GM03348 (cell line): ENCODE measurements around the gene RIMKLB.

Experiments
- DNase-seq: peaks from one replicate; pipeline ENCODE4 v3.0.0; 2012; ENCODE audit warnings: low spot score

Gene RIMKLB, protein sequence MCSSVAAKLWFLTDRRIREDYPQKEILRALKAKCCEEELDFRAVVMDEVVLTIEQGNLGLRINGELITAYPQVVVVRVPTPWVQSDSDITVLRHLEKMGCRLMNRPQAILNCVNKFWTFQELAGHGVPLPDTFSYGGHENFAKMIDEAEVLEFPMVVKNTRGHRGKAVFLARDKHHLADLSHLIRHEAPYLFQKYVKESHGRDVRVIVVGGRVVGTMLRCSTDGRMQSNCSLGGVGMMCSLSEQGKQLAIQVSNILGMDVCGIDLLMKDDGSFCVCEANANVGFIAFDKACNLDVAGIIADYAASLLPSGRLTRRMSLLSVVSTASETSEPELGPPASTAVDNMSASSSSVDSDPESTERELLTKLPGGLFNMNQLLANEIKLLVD

DNA sequence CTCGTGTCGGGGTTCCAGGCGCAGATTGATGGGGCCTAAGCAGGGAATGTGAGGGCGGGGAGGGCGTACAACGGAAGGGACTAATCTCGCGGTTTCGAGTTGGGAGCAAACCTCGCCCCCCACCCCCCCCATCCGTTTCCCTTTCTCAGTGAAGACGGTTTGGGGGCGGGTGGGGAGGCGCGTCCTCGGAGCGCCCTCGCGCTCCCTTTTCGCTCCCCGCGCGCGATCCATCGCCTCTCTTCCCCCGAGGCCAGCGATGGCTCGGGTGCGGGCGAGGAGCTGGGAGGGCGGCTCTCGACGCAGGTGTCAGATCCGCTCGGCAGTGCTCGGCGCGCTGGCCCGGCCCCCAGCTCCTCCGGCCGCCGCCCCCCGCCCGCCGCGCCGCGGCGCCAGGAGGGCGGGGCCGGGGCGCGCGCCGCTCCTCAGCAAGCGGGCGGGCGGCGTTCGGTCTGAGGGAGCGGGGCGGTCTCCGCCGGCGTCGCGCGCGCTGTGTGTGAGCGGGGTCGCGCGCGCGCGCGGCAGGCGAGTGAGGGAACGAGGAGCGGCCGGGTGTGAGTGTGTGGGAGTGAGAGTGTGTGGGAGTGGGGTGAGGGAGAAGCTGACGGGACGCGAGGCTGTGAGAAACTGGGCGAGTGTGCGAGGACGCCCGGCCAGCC is at the start of gene RIMKLB:
RIMKLB (plus strand) TSS at position 516 of the 656 bp plus-strand sequence. CDS start 15,876 bp downstream, outside the sequence.
- peak; percentile 93 for DNase-seq

DNA sequence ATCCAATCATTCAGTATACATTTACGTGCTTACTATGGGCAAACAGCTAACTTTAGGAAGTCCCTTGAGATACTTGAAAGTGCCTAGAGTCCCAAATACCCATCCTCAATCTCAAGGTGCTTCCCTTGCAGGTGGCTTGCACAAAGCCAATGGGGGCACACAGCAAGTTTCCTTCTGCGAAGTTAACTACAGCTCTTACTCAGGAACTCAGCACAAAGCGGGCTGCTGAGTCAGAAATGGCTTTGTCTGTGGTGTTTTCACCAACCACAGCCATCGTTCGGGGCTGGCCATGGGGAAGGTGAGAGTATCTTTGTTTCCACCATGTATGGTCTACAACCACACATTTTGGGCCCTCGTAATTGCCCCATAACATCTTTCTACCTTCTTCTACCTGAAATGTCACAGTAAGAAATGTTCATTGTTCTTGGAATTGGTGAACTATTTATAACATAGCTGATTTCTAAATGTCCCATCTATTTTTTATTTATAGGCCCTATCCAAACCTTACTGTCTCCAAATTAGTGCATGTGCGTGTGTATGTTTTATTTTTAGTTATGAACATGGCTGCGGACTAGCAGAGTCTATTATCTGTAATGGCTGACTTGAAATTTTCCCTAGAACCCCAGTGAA is 49.1 kb upstream of the RIMKLB start:
- DNase-seq: no peak

DNA sequence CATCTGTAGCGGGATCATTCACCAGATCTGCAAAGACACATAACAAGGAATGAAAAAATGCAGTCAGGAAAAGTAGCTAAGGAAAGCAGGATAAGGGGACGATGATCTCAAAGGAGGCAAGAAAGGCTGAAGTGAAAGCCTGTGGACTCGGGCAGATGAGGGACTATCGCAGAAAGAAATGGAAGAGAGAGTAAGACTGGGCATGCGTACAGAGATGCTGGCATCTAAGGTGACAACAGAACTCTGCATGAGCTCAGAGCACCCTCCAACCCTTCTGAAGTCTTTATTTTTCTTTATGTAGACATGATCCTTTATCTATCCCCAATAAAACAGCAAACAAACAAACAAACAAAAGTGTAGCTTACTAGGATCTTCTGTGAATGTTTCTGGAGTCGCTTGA is 42.4 kb upstream of the RIMKLB start:
- DNase-seq: no peak

DNA sequence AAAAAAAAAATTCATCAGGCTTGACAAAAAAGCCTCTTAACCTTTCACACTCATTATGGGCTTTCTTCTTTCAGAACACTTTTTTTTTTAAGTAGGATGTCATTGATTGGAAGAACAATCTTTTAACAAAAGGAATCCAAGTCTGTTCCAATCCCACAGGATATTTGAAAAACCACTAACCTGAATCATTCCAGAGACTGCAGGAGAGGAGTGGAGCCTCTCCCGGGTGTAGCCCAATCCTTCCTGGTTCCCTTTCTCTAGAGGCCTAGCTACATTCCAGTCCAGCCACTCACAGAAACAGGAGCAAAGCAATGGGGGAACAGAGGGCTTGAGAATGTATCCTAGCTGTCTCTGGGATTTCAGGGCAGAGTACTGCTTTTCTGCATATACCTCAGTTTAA is 39.4 kb upstream of the RIMKLB start:
- peak; percentile 88 for DNase-seq

DNA sequence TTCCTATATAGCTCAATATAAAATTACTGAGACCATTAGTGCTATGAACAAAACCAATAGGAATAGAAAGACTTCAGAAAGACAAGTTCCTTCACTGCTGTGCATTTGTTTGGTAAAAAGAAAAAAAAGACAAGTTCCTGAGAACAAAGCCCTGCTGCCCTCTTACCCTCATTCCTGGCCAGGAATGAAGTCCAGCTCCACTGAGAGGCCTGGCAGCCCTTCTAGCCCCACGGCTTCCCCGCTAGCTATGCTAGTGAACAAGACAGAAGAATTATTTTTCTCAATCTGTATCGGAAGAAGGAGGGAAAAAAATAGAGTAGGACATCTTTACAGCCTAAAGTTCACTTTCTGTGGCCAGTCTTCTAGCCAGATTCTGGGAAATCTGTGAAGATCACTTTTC is 36.8 kb upstream of the RIMKLB start:
- DNase-seq: no peak

DNA sequence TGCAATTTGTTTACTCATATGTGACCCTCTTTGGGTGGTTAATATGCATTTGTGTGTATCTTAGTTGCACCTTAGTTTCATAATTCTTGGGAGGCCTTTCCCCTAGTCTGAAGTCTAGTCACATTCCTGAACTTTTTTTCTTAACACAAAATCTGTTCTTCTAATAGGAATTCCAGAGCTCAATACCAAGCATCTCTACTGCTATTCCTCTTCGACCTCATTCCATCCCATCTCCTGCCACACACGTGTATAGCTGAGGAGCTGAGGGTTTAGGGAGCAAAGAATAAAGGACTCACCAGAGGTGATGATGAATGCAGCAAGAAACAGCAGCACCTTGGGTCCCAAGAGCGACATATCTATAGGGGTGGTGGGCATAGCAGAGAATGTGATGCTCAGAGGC is 36.0 kb upstream of the RIMKLB start:
- no peak for DNase-seq

DNA sequence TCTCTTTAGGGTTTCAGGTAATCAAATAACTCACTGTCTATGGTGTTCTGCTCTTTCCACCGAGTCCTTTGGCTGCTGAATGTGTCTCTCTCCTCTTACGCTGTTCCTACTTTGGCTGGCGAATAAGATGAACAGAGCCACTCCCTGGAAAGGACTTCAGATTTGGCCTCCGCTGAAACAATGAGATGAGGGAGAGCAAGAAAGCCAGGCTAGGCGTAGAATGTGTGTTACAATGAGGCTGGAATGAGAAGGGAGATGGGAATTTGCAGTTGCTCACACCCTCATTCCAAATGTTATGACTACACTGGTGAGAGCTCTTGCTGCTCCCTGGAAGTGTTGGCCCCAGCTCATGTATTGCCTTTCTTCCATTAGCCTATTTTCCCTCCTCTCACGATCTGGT is 35.2 kb upstream of the RIMKLB start, which contains the start of gene MFAP5:
MFAP5 (minus strand) TSS at position 234 of the 400 bp plus-strand sequence. CDS start 722 bp downstream, outside the sequence.
- DNase-seq: peak; percentile 78

DNA sequence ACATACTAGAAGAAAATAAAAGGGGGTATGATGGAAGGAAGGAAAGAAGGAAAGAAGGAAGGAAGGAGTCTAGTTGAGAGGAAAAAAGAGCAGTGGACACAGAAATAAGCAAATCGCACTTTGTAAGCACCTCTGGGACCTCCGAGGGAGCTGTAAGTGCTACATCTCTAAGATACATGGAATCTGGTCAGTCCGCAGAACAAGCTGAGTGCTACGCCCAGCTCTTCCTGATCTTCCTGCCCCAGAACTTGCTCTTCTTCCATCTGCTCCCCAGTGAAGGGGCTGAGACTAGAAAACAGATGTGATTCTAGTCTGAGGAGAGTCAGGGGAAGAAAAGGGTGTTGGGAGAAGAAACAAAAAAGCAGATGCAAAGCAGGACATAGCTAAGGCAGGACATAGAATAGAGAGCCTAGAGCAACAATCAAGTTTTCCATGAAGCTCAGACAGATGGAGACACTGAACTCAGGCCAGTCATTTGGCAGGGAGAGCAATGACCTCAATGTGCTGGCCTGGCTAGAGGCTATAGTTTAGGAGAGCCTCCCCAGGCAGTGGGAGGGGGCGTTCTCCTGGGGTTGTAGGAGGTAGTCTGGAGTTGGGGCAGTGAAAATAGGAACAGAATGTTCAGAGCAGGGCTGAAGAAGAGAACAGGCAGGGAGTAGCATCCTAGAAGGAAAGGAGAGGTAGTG is 33.4 kb upstream of the RIMKLB start:
- DNase-seq: no peak

DNA sequence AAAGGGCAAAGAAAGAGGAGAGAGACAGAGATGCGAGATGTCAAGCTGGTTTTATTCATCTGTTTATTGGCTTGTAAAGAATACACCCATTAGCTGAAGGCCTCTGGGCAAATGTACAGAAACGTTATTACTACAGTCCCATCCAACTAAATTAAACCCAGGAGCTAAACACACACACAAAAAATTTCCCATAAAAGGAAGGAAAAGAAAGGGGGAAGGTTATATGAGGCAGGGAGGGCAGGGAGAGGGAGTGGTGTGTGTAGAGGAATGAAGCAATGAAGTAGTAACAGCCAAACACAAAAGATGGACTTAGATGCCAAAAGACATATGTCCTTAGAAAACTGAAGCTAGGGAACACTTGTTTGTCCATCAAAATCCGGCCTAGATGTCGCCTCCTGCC is 32.0 kb upstream of the RIMKLB start:
- no peak for DNase-seq

DNA sequence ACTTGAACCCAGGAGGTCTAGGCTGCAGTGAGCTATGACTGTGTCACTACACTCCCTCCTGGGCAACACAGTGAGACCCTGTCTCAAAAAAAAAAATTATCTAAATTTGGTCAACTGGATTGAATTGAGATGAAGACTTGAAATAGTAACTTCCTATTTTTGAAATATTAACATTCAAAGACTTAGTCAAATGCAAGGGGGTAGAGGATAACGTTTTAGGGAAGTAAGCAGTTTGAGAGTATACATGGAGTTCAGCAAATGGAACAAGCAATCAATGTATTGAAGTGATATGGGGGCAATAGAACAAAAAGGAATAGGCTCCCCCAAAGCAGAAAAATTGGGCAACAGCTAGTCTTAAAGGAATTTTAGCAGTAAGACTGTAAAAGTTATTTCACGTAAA is 30.5 kb upstream of the RIMKLB start:
- DNase-seq: no peak

DNA sequence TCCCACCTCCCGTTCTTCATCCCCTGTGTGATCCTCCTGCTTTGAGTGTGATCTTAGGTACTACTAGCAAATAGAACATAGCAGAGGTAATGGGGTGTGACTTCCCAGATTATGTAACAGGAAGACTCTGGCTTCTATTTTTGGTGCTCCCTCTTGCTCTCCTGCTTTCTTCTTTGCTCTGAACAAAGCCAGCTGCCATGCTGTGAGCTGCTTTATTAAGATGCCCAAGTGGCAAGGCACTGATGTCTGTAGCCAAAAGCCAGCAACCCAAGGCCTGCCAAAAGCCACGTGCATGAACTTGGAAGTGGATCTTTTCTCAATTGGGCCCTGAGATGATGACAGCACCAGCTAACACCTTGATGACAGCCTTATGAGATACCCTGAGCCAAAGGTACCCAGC is 29.4 kb upstream of the RIMKLB start:
- DNase-seq: no peak

DNA sequence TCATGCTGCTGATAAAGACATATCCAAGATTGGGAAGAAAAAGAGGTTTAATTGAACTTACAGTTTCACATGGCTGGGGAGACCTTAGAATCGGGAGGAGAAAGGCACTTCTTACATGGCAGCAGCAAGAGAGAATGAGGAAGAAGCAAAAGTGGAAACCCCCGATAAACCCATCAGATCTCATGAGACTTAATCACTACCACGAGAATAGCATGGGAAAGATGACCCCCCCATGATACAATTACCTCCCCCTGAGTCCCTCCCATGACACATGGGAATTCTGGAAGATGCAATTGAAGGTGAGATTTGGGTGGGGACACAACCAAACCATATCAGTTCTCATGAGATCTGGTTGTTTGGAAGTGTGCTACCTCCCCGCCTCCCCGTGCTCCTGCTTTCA is 25.4 kb upstream of the RIMKLB start:
- DNase-seq: no peak

DNA sequence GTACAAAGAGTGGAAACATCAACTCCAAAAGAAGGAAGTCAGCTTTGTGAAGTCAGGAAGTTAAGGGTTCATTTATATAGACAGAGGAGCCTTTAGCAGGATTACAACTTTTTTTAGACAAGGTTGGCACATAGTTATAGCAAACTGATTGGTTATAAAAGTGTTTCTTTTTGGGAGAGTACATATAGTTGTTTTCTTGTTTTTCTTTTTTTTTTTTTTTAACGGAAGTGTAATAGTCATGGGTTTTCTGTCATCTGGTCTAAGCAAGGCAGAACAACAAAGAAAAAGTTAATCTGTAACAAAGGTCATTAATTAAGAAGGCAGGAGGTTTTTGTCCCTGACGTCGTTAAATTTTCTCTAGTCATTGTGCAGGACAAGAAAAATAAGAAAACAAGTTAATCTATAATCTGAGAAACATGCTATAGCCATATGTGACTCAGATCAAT is 22.2 kb upstream of the RIMKLB start:
- no peak for DNase-seq

DNA sequence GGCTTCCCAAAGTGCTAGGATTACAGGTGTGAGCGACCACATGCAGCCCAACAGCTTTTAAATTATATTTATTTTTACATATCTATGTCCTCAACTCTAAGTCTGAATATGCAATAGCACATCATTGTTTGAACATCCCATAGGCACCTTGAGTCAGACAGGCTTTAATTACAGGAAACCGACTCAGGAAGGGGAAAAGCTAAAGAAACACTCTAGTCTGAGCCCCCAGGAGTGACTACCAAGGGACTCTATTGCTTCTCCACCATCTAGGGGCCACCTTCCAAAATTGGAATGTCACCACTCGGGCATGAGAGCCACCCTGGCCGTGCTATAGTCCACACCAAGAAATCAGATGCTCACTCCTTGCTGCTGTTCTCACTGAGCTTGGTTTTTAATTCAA is 21.1 kb upstream of the RIMKLB start:
- no peak for DNase-seq

DNA sequence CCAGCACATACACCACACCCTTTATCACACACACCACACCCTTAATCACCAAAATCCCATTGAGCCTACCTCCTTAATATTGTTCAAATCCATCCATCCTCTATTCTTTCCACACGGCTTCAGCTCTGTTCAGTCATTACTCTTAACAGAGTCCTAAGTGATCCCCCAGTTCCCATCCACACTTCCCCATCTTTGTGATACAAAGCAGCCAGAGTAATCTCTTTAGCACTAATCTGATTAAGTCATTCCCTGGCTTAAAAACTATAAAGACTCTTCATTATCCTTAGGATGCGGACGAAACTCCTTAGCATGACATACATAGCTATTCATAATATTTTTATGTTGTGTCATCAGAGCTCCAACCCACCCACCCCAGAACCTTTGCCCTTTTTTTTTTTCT is 20.4 kb upstream of the RIMKLB start:
- no peak for DNase-seq

DNA sequence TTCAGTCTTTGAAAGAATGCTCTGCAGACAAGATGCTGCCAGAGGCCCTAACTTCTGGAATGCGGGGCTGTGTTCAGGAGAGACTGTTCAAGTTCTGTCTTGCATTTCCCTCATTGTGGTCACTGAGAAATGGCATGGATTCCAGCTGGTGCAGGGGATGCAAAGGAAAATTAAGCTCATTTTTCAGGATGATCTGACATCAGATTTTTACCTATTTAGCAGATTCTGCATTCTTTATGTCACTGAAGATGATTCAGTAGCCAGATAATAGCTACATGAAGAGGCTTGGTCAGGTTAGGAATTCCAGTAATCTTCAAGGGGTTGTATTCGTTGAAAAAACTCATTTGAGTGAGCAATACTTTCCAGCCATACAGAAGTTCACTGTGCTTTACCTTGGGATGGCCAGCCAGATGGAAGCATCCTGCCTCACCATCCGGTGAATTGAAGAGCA is 19.1 kb upstream of the RIMKLB start:
- peak; percentile 54 for DNase-seq

DNA sequence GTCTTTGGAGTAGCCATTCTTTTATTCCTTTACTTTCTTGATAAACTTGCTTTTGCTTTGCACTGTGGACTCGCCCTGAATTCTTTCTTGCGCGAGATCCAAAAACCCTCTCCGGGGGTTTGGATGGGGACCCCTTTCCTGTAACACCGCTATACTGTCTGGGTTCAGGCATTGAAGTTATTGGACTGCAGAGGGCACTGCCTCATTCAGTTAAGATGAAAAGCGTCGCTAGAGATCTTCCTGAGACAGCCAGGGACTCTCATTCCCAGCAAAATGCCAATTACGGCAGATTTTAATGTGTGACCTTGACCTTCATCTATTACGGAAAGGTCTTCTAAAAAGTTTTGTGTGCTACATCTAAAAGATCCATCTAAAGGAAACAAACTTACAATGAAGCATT is 17.3 kb upstream of the RIMKLB start:
- DNase-seq: no peak

DNA sequence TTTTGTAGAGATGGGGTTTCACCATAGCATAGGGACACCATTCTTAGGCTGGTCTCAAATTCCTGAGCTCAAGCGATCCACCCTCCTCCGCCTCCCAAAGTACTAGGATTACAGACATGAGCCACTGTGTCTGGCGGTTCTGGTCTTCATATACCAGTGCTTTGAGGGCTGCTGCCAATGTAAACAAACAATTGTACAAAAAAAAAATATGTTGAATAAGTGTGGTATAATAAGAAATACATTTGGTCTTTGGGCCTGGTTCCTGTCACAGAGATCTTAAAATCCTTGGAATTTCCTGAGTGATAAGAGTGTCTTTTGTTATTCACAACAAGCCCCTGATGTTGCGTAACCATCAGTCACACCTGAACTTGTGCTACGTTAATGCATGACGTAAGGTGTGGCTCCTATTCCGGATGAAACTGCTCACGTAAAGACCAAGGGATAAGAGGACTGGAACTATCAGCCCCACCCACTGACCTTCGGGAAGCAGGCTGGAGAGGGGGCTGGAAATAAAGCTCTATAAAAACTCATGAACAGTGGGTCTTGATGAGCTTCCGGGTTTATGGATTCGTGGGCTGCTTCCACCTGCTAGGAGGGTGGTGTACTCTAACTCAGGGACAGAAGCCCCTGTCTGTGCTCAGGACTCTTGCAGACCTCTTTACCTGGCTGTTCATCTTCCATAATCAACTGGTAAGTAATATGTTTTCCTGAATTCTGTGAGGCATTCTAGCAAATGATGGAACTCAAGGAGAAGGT is 16.5 kb upstream of the RIMKLB start:
- no peak for DNase-seq

DNA sequence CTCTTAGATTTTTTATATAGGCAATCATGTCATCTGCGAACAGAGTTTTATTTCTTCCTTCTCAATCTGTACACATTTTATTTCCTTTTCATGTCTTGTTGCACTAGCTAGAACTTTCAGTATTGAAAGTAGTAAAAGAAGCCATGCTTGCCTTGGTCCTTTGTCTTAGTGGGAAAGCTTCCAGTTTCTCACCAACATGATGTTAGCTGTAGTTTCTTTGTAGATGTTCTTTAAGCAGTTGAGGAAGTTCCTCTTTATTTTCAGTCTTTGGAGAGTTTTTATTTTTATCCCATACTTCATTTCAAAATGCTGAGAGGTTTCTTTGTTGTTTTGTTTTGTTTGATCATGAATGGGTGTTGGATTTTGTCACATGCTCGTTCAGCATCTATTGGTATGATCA is 12.7 kb upstream of the RIMKLB start:
- DNase-seq: no peak

DNA sequence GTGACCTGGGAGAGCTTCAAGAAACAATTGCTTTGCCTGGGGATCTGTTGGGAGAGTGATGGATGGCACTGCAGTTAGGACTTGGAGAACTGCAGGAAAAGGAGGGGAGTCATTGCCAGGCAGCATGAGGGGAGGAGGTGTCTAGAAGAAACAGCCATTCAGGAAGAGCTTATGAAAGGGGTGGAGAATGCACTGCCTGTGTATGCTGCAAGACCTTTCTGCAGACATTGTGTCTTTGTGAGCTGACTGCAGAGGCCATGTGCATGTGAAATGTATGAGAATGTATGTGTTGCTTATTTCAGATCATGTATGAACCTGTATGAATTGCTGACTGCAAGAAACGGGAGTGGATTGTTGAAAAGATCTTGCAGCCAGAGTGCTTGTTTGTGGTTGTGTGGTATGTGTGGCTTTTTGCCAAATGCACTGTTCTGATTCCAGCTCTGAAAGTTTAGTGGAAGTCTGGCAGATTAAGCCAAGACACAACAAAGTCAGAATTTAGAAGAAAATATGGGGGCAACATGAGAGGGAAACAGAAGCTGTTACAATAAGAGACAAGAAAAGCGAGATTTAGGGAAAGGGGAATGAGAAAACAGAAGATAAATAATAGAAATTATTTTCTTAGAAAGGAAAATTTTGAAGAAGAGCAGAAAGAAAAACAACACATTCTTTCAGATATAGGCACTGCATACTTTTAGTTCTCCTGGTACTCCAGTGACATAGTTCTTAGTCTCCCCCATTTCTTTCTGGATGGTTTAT is 9.8 kb upstream of the RIMKLB start:
- peak; percentile 76 for DNase-seq

DNA sequence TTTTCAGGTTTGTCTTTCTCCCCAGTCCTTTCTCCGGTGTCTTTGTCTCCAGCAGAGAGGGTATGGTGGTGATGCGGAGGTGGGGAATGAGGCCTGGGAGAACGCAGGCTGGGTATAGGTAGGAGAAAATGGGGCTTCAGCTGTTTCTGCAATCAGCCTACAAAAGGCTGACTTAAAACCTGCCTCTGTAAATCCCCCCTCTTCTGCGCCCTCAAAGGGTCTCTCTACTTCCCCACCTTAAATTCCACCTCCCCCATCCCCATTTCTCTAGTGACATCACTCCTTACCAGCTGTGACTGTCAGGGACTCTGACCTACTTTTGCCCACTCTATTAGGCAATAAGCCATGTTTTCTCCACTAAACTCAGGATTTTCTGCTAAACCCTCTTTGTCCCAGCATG is 8.1 kb upstream of the RIMKLB start:
- DNase-seq: no peak
